ELF-1 (cell line): ENCODE measurements around the gene RCCD1.

Experiments used
- DNase-seq: peaks from one replicate; pipeline ENCODE4 v3.0.0-alpha.2; 2016; ENCODE audit warnings: low read depth, low spot score

RCCD1 gene

GRCh38 chr15:90962021-90962420, 7.3 kb downstream of the RCCD1 start:
- DNase-seq, result no peak

DNA sequence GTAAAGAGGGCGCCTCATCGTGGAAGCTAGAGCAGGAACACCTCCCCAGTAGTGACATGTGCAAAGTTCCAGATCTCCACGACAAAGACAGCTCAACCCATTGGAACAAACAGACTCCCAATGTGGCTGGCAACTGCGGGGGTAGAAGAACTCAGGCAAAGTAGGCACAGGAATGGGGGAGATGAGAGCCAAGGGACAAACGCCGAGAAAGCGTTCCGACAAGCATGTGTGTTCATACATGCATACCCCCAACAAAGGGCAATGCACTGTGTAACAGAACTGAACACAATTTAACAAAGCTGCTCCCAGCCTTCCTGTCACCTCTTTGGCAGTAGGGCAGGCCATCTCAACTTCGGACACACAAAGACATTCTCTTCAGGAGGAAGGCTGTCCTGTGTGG, 11.6 kb downstream of the RCCD1 start:
- no peak for DNase-seq

- DNase-seq, result no peak
Measured at GRCh38 chr15:90967206-90967605, 12.5 kb downstream of the RCCD1 start.

GRCh38 chr15:90968434-90968833, 13.8 kb downstream of the RCCD1 start:
- no peak for DNase-seq

- DNase-seq, result no peak
Measured at GRCh38 chr15:90970274-90970673, 15.6 kb downstream of the RCCD1 start.

DNA sequence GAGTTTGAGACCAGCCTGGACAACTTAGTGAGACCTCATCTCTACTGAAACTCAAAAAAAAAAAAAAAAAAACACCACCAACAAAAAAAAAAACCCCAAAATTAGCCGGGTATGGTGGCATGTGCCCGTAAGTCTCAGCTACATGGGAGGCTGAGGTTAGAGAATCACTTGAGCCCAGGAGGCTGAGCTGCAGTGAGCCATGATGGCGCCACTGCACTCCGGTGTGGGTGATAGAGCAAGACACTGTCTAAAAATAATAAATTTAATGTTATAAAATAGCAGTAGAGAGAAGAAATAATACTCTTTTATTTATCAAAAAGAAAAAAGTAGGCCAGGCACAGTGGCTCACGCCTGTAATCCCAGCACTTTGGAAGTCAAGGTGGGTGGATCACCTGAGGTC, 17.4 kb downstream of the RCCD1 start:
- no peak for DNase-seq

- DNase-seq, result no peak
Measured at GRCh38 chr15:90974216-90974615, 19.5 kb downstream of the RCCD1 start.

DNA sequence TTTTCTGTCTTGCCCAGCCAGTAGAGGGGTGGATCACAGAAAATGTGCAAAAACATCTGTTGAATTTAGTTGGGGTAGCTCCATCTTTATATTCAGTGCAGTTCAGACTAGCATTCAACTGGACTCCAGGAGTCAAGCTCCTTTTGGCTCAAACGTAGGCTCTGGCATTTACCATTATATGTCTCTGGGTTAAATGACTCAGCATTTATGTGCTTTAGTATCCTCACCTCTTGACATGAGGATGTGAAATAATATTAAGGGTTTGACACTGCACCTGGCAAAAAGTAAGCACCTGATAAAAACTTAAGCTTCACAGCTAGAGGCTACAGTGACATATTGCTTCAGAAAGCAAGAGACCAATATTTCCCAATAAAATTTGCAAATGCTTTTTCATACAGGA, 24.9 kb downstream of the RCCD1 start:
- DNase-seq, result no peak

GRCh38 chr15:90981681-90982080, 27.0 kb downstream of the RCCD1 start:
- DNase-seq, result no peak

DNA sequence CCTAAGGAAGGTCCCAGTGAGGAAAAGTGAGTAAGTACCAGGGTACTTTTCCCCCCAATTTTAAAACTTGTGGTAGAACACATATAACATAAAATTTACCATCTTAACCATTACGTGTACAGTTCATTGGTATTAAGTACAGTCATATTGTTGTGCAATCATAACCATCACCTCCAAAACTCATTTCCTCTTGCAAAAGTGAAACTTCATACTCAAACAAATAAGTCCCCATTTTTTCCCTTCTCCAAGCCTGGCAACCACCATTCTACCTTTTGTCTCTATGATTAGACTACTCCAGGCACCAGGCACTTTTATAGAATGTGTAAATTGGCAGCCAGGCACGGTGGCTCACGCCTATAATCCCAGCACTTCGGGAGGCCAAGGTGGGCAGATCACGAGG, 27.5 kb downstream of the RCCD1 start:
- DNase-seq, result no peak

DNA sequence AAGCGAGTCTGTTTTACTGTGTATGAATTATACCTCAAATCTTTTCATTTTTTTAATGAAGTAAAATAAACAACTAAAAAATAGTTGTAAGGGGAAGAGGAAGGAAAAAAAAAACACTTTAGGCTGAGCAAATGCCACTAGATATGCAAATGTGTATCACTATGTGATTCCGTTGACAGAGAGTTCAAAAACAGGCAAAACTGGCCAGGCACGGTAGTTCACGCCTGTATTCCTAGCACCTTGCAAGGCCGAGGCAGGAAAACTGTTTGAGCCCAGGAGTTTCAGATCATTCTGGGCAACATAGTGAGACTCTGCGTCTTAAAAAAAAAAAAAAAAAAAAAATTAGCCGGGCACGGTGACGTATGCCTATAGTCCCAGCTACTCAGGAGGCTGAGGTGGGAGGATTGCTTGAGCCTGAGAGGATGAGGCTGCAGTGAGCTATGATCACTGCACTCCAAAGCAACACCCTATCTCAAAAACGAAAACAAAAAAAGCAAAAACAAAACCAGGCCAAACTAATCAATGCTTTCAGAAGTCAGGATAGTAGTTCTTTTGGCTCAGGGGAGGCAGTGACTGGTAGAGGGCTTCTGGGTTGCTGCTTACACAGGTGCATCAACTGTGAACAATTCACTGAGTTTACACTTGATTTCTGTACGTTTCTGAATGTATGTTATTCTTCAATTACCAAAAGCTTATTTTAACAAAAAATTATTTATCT, 32.3 kb downstream of the RCCD1 start:
- DNase-seq, result no peak

- DNase-seq, result no peak
Measured at GRCh38 chr15:90987561-90988141, 33.0 kb downstream of the RCCD1 start.

DNA sequence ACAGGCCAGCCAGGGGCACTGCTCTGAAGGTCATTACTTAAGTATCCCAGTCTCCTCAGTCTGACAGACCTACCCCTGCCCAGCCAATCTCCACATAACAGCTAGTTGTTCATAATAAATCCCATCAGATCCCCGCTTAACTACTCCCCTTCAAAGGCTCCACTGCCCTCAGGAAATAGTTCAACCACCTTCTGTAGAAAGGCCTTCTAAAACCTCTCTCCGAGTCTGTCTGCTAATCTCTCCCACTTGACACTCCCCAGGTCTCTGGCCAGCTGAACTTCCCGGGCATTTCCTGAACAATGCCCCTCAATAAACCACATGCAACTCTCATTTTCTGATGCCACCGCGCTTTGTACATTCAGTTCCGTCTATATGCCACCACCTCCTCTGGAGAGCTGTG, 33.6 kb downstream of the RCCD1 start:
- DNase-seq, result peak; percentile 43

DNA sequence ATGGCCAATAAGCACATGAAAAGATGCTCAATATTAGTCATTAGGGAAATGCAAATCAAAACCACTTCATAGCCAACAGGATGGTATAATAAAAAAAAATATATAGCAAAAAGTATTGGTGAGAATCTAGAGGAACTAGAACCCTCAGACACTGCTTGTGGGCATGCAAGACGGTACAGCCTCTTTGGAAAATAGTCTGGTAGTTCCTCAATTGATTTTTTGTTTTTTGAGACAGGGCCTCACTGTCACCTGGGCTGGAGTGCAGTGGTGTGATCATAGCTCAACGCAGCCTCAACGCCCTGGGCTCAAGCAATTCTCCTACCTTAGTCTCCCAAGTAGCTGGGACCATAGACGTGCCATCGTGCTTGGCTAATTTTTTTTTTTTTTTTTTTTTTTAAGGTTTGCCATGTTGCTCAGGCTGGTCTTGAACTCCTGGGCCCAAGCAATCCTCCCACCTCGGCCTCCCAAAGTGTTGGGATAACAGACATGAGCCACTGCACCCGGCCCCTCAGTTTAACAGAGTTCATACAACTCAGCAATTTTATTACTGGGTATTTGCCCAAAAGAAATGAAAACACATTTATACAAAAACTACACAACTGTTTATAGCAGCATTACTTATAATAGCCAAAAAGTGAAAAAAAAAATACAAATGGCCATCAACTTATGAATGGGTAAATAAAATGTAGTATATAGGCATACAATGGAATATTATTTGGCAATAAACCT, 34.5 kb downstream of the RCCD1 start:
- no peak for DNase-seq

DNA sequence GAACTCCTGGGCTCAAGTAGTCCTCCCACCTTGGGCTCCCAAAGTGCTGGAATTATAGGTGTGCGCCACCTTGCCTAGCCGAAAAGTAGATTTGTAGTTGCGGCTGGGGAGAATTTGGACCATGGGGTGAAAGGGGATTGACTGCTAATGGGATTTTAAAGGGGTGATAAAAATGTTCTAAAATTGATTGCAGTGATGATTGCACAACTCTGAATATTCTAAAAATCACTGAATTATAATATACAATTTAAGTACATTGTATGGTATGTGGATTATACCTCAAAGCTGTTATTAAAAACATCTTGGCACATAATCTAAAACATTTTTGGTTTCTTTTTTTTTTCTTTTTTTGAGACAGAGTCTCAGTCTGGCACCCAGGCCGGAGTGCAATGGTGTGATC, 35.8 kb downstream of the RCCD1 start:
- DNase-seq, result no peak

GRCh38 chr15:90991587-90992285, 37.1 kb downstream of the RCCD1 start:
- peak; percentile 59 for DNase-seq

DNA sequence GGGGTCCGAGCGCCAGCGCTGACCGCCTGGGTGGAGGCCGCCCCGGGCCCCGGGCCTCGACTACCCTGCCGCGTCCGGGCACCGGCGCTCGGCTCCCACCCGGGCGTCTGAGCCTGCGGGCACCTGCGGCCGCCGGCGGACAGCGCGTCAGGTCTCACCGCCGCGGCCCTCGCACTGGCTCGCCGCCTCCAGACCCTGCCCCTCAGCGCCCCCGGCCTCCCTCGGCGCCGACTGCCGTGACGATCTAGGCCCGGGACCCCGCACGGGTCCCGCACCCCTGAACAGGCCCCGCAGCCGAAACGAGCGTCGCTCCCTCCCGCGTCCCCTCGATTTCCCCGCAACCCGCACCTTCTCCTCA, 39.4 kb downstream of the RCCD1 start:
- no peak for DNase-seq

DNA sequence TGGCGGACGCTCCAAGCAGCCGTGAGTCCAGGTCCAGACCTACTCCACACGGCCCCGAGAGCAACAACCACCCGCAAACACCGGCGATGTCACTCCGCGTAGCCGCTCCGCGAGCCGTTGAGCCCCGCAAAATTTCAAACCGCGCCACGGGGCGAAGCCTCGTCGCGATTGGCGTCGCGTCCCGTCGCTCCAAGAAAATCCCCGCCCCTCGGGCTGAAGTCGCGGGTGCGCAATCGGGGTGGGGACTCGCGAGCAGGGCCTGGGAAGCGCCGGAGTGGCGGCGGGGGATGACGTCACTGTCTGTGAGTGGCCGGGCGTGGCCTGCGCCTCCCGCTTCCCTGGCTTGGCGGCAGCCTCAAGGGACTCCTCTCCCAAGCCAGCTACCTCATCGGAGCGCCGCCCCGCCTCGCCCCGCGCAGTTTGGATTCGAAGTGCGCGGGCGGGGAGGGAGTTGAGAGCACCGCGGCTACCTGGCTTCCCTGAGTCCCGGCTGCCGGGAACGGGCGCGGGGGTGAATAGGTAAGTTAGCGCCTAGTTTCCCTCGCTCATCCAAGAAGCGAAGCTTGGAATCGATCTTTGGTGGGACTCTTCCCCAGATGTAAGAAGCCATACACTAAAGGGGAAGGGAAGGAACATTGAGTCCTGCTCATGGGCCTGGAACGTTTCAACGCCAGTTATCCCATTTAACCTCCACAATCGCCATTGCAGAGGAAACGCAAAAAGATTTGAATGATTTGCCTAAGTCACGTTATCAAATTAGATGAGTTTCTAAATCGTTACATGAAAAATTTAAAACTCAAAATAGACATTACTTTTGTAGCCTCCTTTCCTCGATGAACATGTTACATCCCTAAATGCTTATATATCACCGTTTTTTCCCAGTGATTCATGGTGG, 40.0 kb downstream of the RCCD1 start, which contains the start of gene PRC1:
Gene PRC1 (minus strand): TSS at position 119 of the 895 bp plus-strand sequence. CDS start 118 bp downstream, at position 1.
- DNase-seq, result peak; percentile 100

DNA sequence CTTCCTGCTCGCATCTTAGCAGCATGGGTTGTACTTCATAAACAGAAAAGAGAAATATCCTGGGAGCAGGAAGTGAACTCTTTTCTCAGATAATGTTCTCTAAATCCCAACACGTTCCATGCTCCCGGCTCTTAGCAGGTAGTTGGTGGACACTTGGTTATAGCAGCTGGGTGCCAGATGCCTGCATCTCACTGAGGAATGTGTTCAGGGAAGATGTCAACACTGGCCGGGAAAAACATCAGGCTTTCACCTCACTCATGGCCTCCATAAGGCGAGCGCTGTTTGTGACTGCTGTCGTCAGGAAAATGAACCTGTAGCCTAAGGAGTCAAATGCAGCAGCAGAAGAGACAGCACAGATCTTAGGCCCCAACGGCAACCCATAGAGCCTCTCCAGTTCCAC, 44.1 kb downstream of the RCCD1 start:
- no peak for DNase-seq

DNA sequence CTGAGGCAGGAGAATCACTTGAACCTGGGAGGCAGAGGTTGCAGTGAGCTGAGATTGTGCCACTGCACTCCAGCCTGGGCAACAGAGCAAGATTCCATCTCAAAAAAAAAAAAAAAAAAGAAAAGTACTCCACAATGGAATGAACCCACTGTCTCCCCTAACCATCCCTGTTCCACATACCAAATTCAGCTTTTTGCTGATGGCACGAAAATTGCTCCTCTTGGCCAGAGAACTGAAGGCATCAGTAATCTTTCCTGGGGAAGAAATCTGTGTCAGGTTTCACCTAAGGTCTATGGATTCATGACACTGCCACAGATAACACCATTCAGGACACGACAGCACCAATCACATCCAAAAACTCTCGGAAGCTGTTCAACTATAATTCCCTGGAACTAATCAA, 46.5 kb downstream of the RCCD1 start:
- DNase-seq, result no peak

- no peak for DNase-seq
Measured at GRCh38 chr15:91007266-91007665, 52.6 kb downstream of the RCCD1 start.
